HepG2 (cell line): ENCODE data around the gene CCNH. TPM values are rescaled to one million over a fixed set of nuclear protein-coding genes. Genes with fewer than 3 reads are reported as not detected.

Experiments used
- ATAC-seq: fragments of 200-7000 bp; cut with Tn5 transposase; 3 replicates; pipeline ENCODE4 v1.9.1; 2020; ENCODE audit warnings: mild to moderate bottlenecking, moderate library complexity
- BruUV-seq: library from RNA; stranded (reverse); fragments of 400-500 nt; replicated peaks from 2 replicates; lab custom pipeline; 2021; lab: Mats Ljungman, UMichigan
- CTCF ChIA-PET: fragments of 300-600 bp; formaldehyde crosslinking; extraction: SDS; loops from one replicate; lab custom pipeline; 2021; ENCODE audit warnings: low total read pairs, inconsistent platforms, low intra/inter-chr PET ratio; lab: Yijun Ruan, JAX
- POLR2A ChIA-PET: fragments of 350-600 bp; sonication (Branson Sonifier 250); formaldehyde crosslinking; loops from one replicate; lab custom pipeline; 2020; ENCODE audit warnings: antibody characterized with exemption, inconsistent platforms; lab: Yijun Ruan, JAX
- DNase-seq: peaks from one replicate; pipeline ENCODE4 v3.0.0-alpha.2; 2015; ENCODE audit warnings: low spot score
- FAIRE-seq: peaks from 3 replicates; lab custom pipeline; 2011; peaks lifted over from hg19 to GRCh38; lab: Jason Lieb, UNC
- H2AFZ ChIP-seq: one replicate; pipeline ENCODE4 v1.6.1; 2011; ENCODE audit warnings: low read length, inconsistent platforms
- H3K27ac ChIP-seq: fragments of 300-600 bp; 3 replicates; pipeline ENCODE4 v1.8.0; 2011; ENCODE audit warnings: mixed run types, mild to moderate bottlenecking, mixed read lengths, low read length, inconsistent platforms; ENCODE audit not compliant: insufficient read depth; ENCODE audit errors: extremely low read length
- H3K27me3 ChIP-seq, 2 experiments: fragments of 200-600 bp in 1 of 2; 2 replicates in 1 of 2; 3 replicates in 1 of 2; pipeline versions ENCODE4 v1.6.0 to v1.8.0; 2011; ENCODE audit warnings: low read length in 2 of 2, mild to moderate bottlenecking in 2 of 2, moderate library complexity in 2 of 2, inconsistent platforms in 1 of 2; ENCODE audit not compliant: insufficient read depth in 2 of 2, control insufficient read depth in 1 of 2
- H3K36me3 ChIP-seq, 2 experiments: fragments of 200-600 bp in 1 of 2; replicated peaks in 1 of 2; 2 replicates in 1 of 2; 3 replicates in 1 of 2; pipeline versions ENCODE4 v1.5.1 to v1.8.0; 2011; ENCODE audit warnings: low read length in 2 of 2, inconsistent platforms in 1 of 2; ENCODE audit not compliant: insufficient read depth in 2 of 2, control insufficient read depth in 1 of 2
- H3K4me1 ChIP-seq: 2 replicates; pipeline ENCODE4 v1.5.1; 2012; ENCODE audit warnings: low read length, inconsistent platforms; ENCODE audit not compliant: insufficient read depth
- H3K4me2 ChIP-seq: 2 replicates; pipeline ENCODE4 v1.6.0; 2011; ENCODE audit warnings: low read depth, low read length, inconsistent platforms
- H3K4me3 ChIP-seq, 3 experiments: fragments of 200-600 bp in 1 of 3; sonication (generic), shearing (Covaris generic) in 1 of 3; replicated peaks in 1 of 3; 2 replicates each; pipeline ENCODE4 v1.5.1; 2011 to 2016; ENCODE audit warnings: low read length in 3 of 3, inconsistent platforms in 2 of 3, low read depth in 2 of 3, mild to moderate bottlenecking in 2 of 3, control low read depth in 1 of 3, mixed read lengths in 1 of 3; ENCODE audit not compliant: insufficient read depth in 1 of 3
- H3K79me2 ChIP-seq: one replicate; pipeline ENCODE4 v1.6.1; 2011; ENCODE audit warnings: low read length, inconsistent platforms; ENCODE audit not compliant: insufficient read depth
- H3K9ac ChIP-seq: 2 replicates; pipeline ENCODE4 v1.6.0; 2011; ENCODE audit warnings: mild to moderate bottlenecking, low read depth, low read length, inconsistent platforms; ENCODE audit not compliant: insufficient read depth
- H3K9me3 ChIP-seq: 2 replicates; pipeline ENCODE4 v1.5.1; 2012; ENCODE audit warnings: mild to moderate bottlenecking, low read length
- H4K20me1 ChIP-seq: 2 replicates; pipeline ENCODE4 v1.6.0; 2011; ENCODE audit warnings: inconsistent platforms, mild to moderate bottlenecking, low read length, moderate library complexity; ENCODE audit not compliant: insufficient read depth
- BCLAF1 ChIP-seq: fragments of 450-650 bp; IDR thresholded peaks from 2 replicates; pipeline ENCODE4 v1.6.1; 2017; ENCODE audit warnings: mild to moderate bottlenecking
- FLYWCH1 ChIP-seq: sonication (generic); formaldehyde crosslinking; IDR thresholded peaks from 2 replicates; pipeline ENCODE4 v1.8.1; 2023; ENCODE audit warnings: mild to moderate bottlenecking, missing genetic modification reagents
- NFIB ChIP-seq: sonication (generic); formaldehyde crosslinking; IDR thresholded peaks from 2 replicates; pipeline ENCODE4 v1.9.0; 2021; ENCODE audit warnings: missing genetic modification reagents, mild to moderate bottlenecking, borderline replicate concordance
- NFYB ChIP-seq: sonication (generic); formaldehyde crosslinking; IDR thresholded peaks from 2 replicates; pipeline ENCODE4 v1.4.0; 2020; ENCODE audit warnings: missing genetic modification reagents
- PBX3 ChIP-seq: sonication (generic); formaldehyde crosslinking; IDR thresholded peaks from 2 replicates; pipeline ENCODE4 v1.8.1; 2023; ENCODE audit warnings: missing genetic modification reagents, inconsistent platforms, borderline replicate concordance
- ZFY ChIP-seq: sonication (generic); formaldehyde crosslinking; IDR thresholded peaks from 2 replicates; pipeline ENCODE4 v1.4.0; 2020; ENCODE audit warnings: missing genetic modification reagents
- WGBS: methylation state at CpG from one replicate; pipeline ENCODE4 v1.1.6; 2017; ENCODE audit warnings: low lambda C conversion rate; 5-methylcytosine and 5-hydroxymethylcytosine counted together
- in situ Hi-C: cut with HindIII; loops from 2 replicates; pipeline ENCODE4 v1.10.0; 2017; ENCODE audit warnings: low pct_unique_long_range_greater_than_20kb; ENCODE audit not compliant: extremely low pct_ligation_motif_present
- intact Hi-C: fragments of 100-400 bp; cut with micrococcal nuclease; formaldehyde crosslinking; loops from one replicate; pipeline ENCODE4 v1.10.0; 2022; ENCODE audit not compliant: unreplicated experiment
- polyA plus RNA-seq, 8 experiments: library from polyadenylated mRNA; depleted of rRNA in 3 of 8; stranded (reverse) in 7 of 8; unstranded in 1 of 8; fragments of >200 nt; fragmentation: Illumina TruSeq in 4 of 8; extraction: Trizol in 4 of 8; gene quantifications; 2 replicates each; pipeline versions ENCODE4 v1.2.1 to v1.2.3, GENCODE V29; 2011 to 2016; ENCODE audit warnings: low read depth in 4 of 8, missing spikeins in 1 of 8, mixed read lengths in 1 of 8; ENCODE audit not compliant: insufficient read depth in 1 of 8
- total RNA-seq, 5 experiments: library from RNA; depleted of rRNA; stranded (reverse); fragments of >200 nt; fragmentation: Illumina TruSeq; extraction: Trizol; gene quantifications; 2 replicates each; pipeline ENCODE4 v1.2.3, GENCODE V29; 2016; ENCODE audit warnings: low read depth in 1 of 5

The CCNH gene
- total and polyA plus RNA-seq, 2 of the 13 experiments (the other 11 are each of a cell fraction or from before 2014, with no cell fraction given) = 42.5 to 94.3 TPM

- TF ChIP-seq PBX3 = no peak
- TF ChIP-seq ZFY = no peak
Measured at GRCh38 chr5:87410931-87411330, 1.8 kb downstream of the CCNH start (continued).

GRCh38 chr5:87408204-87408603 lies 4.5 kb downstream of the CCNH start:
- TF ChIP-seq BCLAF1 = no peak
- no peak for TF ChIP-seq FLYWCH1 (CRISPR knock-in tag)
- no peak for TF ChIP-seq NFYB (CRISPR knock-in tag)
- no peak for TF ChIP-seq NFIB
- peaks cover 28% of the 10 kb centered on the region for H3K79me2 ChIP-seq
- intact Hi-C loops = no loop called here
- POLR2A ChIA-PET = no interaction called here
- DNase-seq (no peak), FAIRE-seq (no peak), ATAC-seq (no peak)
- in situ Hi-C loops = loop anchor here (25.0 kb wide), 1 partner anchor 1279 kb away; no protein-coding TSS in a partner anchor
- no peak overlapping the region for H3K4me3 ChIP-seq
- BruUV-seq = no TSS peak
- WGBS = 97% methylated on average over 2 of the region's 2 CpGs
- CTCF ChIA-PET = no interaction called here
- no peak overlapping the region for H3K9ac ChIP-seq
- no peaks in the 10 kb centered on the region for H4K20me1 ChIP-seq
- H3K4me1 ChIP-seq = peaks cover 19% of the 10 kb centered on the region
- H3K27me3 ChIP-seq = no peaks in the 10 kb centered on the region; a peak in 1 of 5 replicates
- no peaks in the 10 kb centered on the region for H3K9me3 ChIP-seq
- no peak overlapping the region for H3K27ac ChIP-seq
- peaks cover 3 to 58% of the 10 kb centered on the region in 2 experiments for H3K36me3 ChIP-seq
- no peak overlapping the region for H3K4me2 ChIP-seq
- no peak overlapping the region for H2AFZ ChIP-seq
